Measurements from ENCODE around the gene ACADS.
A peak's percentile ranks its signal among the peaks of the same experiment; 100 is the strongest.

ACADS gene

DNA sequence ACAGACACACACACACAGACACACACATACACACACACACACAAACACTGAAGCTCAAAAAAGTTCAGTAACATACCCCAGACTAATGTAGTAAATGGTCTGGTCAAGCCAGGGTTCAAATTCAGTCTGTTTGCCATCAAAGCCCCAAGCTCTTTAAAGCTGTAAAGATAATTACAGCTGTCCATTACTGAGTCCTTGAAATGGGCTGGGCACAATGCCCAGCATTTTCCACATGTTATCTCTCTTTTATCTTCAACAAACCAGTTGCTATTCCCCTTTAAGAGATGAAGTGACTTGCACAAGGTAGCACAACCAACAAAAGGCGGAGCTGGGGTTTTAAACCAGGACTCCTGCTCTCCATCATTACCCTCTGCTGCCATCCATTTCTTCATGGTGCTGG is 23.0 kb upstream of the ACADS start:
- no peak for DNase-seq (ENCODE audit: low spot score)

DNA sequence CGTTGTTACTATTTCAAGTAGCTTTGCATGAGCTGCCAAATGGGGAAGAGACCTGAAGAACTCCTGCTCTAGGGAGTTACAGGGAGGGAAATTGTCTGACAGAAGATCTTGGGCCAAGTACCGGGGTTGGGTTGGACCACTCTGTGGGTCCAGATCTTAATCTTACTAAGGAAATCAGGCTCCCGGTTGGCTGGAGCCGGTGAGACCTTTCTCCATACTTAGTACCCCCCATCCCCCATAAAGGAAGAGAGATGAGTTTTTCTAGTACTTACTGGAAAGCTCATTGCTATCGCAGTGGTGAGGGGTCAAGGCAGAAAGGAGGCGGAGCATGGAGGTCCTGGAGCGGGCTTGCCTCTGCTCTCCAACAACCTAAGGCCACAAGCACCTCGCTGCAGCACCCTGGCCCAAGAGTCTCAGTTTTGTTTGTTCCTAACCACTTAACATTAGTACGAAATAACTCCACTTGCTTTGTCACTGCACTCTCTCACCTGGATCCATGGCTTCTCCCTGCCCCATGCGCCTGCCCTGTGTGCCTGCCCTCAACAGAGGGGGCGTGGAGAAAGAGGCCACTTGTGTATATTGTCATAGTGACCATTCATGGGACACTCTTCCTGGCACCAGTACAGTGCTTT is 22.2 kb upstream of the ACADS start:
- DNase-seq (ENCODE audit: low spot score): no peak

DNA sequence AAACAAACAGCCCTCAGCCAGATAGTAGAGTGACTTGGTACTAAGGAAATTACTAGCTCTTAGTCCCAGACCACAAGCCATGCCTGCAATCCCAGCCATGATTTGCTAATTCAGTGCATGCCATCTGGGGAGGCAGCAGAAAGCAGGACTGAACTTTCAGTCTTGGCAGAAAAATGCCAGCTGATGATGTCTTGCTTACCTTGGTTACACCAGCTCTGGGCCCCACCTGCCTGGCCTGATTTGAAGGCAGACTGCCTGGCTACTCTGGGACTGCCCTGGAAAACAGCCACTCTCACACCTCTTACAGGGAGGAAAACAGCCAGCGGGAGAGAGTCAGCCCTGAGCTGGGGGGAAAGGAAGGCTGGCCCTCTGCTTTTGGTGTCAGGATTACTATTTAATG is 20.0 kb upstream of the ACADS start:
- no peak for DNase-seq (ENCODE audit: low spot score)

DNA sequence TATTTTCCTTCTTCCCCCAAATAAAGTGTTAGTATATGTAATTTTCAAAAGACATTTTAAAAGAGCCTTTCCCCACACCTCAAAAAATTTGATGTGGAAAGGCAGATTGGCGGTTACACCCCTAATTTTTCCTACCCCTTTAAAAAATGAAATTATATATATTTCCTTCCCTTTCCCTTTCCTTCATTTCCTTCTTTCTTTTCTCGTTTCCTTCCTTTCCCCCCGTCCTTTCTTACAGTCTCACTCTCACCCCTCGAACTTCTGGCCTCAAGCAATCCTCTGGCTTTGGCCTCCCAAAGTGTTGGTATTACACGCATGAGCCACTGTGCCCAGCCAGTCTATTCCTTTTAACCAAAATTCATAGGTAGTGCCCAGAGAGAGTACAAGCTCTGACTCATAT is 19.6 kb upstream of the ACADS start:
- no peak for DNase-seq (ENCODE audit: low spot score)

DNA sequence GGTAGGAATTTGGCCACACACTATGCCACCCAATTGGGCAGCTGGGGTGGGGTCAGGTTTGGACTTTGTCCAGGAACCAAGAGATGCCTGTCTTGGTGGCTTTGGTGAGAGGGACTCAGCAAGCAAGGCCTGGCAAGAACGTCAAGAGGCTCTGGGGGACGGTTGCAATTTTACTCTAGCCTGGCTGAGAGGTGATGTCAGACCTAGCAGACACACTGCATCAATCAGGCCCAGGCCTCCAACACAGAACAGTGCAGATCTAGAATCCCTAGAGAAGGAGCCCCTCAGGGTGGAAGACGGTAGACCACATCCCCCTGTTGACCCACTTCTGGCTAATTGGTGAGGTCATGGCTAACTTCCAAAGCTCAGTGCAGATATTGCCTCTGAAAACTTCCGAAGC is 17.0 kb upstream of the ACADS start:
- no peak for DNase-seq (ENCODE audit: low spot score)

DNA sequence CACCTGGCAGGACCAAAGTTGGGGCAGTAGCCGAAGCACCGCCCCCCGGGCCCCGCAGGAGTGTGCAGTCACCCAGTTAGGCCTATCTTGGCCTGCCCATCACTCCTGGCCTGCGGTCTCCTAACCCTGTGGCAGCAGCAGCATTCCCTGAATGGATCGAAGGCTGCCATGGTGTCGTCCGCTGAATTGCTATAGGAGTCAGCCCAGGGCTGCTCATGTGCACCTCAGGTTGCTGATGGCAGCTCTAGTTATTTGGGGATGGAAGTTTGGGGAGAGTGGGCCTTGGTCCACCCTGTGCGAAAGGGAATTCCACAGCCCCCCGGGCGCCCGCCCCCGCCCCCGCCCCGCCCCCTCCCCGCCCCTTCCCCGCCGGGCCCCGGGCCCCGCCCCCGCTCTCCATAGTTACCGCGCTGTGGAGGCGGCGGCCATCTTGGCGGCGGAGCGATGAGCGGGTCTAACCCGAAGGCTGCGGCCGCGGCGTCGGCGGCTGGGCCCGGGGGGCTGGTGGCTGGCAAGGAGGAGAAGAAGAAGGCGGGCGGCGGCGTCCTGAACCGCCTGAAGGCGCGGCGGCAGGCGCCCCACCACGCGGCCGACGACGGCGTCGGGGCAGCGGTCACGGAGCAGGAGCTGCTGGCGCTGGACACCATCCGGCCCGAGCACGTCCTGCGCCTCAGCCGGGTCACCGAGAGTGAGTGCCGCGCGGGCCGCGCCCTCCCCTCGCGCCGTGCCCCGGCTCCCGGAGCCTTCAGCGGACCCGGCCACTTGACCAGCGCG is 15.4 kb upstream of the ACADS start, which contains the start of gene UNC119B:
UNC119B (plus strand) TSS at position 428 of the 774 bp plus-strand sequence; CDS start at position 445, 17 bp downstream.
- DNase-seq (ENCODE audit: low spot score): peak; percentile 91

DNA sequence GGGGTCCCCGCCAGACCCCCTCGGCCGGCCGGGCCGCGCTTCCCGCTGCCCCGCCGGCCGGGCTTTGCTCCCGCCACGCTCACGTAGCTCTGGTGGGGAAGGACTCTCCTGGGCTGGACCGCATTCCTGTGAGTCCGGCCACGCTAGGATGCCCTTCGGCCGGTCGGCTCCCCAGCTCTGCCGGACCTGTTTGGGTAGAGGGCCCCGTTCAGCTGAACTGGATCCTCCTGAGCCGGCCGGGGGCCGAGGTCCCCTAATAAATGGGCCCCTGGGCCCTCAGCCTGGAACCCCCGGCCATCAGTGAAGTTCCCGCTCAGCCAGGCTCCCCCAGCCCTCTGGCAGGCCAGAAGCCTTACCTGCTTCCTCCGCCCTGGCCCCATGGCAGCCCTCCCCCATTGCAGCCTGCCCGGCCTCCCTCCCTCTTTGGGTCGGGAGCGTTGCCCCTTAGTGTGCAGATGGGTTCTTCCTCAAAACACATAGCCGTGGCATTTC is 14.8 kb upstream of the ACADS start:
- DNase-seq (ENCODE audit: low spot score): no peak

DNA sequence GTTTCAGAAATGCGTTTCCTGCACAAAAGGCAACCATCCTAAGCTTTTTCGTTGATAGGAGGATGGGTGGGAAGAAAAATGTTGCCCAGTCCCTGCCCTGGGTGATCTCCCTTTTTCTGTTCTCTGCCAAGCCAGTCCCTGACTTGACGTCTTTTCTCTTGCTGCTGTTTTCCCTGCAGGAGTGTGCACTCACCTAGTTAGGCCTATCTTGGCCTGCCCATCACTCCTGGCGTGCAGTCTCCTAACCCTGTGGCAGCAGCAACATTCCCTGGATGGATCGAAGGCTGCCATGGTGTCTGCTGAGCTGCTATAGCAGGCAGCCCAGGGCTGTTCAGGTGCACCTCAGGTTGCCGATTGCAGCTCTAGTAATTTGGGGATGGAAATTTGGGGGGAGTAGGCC is 14.2 kb upstream of the ACADS start:
- no peak for DNase-seq (ENCODE audit: low spot score)

DNA sequence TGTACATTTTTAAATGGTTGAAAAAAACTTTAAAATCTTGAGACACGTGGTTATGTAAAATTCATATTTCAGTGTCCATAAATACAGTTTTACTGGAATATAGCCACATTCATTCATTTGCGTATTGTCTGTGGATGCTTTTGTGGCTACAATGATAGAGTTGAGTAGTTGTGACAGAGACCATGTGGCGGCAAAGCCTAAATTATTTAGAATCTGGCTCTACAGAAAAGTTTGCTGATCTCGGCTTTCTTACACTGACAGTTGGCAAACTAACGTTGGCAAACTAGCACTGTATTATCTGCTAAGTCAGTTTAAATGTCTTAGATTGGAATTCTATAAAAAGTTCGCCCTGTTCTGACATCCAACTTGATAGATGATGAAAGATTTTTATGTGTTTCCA is 13.0 kb upstream of the ACADS start:
- DNase-seq (ENCODE audit: low spot score): no peak

DNA sequence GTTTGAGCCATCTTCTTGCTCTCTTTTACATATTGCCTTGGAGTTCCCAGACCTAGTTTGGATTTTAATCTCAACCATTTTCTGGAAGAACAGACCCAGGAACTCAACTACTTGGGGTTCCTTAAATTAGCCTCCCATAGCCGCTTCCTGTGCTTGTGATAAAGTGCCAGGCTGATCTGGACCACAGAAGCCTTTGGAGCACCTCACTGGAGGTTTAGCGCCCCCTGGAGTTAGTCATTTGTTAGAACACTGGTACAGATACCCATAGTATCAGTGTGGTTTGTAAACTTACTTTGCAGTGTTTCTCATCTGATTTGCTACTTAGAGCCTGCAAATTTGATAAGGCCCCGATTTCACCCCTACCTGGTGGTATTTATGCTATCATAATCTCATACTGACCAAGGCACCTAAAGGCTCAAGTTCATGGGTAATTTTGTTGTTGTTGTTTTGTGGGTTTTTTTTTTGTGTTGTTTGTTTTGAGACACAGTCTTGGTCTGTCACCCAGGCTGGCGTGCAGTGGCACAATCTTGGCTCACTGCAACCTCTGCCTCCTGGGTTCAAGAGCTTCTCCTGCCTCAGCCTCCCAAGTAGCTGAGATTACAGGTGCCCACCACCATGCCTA is 11.7 kb upstream of the ACADS start:
- peak; percentile 87 for DNase-seq (ENCODE audit: low spot score)

DNA sequence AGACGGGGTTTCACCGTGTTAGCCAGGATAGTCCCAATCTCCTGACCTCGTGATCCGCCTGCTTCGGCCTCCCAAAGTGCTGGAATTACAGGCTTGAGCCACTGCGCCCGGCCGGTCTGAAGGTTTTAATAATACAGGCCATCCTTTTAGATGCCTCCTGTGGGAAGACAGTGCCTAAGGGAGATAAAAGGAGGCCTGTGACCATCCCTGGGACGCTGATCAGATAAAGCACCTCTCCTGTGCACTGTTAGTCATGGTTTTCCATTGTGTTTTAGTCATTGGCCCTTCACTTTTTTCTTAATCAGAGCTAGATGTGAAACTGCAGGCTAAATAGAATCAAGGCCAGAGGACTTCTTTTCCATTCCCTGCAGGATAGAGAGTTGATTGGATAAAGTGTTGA is 7.6 kb upstream of the ACADS start:
- DNase-seq (ENCODE audit: low spot score): no peak

DNA sequence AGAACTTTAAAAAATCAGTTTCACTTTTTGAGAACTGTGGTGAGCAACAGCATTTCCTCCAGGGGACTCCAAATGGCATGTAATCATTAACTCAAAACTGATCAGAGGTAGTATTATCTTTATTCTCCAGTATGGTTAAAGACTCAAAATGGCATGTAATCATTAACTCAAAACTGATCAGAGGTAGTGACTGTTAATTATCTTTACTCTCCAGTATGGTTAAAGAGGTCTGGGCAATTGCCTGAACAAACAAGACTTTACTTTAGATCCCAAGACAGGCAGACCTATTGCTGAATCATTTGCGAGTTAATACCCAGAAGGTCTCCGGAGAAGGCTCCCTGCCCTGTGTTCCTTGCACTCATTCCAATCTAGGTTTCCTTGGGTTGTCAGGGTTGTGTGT is 6.6 kb upstream of the ACADS start:
- no peak for DNase-seq (ENCODE audit: low spot score)

DNA sequence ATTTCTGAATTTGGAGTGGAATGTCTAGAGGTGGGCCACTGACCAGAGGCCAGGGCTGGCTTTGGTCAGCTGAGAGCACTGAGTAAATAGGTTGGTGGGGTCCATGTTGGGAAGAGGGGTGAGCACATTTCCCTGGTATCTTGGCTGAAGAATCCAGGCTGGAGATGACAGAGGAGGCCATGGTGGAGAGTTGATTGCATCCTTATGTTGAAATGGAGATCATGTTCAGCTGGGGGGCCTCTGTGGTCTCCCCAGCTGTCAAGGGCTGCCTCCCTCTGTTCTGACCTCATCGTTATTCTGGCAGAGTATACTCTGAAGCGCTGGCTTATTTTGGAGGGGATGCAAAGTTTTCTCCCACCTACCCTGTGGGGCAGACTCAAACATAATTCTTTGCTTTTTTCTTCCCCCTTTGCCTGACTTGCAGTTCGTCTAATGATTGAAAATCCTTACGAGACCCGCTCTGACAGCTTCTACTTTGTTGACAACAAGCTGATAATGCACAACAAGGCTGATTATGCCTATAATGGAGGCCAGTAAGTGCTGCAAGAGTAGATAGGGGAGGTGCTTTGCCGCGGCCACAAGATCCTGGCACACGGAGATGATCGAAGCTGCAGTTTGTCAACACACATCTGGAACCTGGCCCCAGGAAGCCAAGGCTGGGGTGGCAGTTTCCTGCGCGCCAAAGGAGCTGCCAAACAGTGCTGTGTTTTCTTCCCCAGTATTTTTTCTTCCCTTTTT is 6.0 kb upstream of the ACADS start:
- DNase-seq (ENCODE audit: low spot score): no peak

DNA sequence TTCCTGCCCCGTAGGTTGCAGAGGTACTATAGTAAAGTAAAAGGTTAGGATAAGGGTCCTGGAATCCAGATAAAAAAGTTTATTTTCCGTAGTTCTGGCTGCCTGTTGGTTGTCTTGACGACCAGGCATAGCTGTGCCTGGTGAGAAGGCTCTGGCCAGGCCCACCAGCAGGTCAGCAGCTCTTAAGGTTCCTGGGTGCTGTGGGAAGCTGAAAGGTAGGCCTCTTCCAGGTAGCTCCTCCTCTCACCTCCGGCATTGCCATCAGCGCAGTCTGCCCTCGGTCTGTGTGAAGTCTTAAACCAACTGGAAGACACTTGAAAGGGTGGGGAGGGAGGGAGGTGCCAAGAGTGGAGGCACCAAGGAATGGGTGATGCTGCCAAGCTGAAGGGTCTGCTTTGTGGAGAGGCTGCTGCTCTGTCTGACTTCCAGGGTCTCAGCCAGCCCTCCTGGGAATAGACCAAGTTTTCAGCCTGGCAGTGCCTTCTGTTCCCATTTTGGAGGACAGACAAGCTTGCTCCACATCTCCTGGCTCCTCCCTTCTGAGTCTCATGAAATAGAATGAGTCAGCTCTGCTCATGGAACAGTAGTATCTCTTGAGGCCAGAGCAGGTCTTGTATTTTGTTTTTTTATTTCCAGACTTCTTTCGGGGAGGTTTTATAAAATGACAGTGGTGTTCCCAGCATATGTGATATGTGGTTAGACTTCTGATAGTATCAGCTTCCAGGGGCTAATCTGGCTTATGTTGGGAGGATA is 5.2 kb upstream of the ACADS start:
- peak; percentile 70 for DNase-seq (ENCODE audit: low spot score)

DNA sequence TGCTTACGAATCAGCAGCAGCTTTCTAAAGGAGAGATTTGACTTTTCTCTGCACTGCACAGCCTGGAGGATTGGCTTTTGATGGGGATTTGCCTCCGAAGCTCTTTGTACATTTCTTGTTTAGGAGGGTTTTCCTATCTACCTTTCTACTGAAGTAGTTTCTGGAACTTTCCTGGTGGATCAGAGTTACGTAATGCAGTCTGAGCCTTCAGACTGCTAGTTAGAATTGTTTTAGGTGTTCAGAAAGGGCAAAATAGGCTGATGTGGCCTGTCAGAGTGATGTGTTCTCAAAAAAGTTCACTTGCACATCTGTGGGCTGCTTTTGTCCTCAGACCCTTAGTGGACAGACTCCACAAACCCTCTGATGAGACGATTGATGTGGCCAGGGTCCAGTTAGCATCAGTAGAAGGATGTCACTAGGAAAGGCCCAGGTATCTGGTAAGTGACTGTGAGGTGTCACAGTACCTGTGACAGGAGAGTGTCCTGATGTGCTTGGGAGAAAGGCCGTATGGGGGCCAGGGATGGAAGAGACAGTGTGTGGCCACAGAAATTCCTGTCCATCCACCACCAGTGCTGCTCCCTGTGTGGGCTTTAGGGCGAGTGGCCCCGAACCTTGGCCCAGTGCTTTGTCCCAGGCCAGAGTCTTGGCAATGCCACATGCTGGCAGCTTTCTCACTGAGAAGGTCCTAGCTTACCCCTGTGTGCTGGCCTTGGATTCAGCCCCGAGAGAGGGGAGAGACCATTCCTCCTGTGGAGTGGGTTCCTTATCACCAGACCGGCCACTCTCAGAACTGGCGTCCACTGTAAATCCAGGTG is 4.4 kb upstream of the ACADS start:
- DNase-seq (ENCODE audit: low spot score): no peak

DNA sequence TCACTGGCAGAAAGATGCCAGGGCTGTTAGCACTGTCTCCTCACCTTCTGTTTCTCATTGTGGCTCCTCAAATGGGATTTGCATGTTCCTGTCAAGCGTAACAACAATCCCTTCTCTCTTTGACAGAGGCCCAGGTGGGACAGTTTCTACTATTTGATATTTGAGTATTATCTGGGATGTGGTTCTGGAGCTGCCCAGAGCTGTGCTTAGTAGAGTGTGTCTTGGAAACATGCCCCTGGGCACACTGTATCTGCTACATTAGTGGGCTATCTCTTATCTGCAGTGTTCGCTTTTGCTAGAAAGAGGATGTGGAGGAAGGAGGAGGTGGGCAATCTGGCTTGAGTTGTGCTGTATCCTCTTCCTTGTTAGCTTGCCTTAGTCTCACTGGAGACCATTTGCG is 3.8 kb upstream of the ACADS start:
- DNase-seq (ENCODE audit: low spot score): no peak

DNA sequence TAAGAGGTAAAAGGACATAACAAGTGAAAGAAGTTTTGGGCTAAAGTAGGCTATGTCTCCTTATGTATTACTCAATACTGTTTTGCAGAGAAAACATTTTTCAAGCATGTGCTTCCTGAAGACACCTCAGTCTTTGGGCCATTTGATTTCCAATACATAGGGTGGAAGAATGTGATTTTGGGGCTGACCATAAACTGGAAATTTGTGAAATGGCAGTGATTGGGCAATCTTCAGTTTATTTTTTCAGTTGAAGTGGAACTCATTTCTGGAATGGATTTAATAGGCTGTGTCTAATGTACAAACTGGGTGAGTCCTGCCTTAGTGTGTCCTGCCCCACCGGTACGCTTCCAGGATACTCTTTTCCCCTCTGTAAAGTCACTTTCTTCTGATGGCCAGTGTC is 2.8 kb upstream of the ACADS start:
- no peak for DNase-seq (ENCODE audit: low spot score)

DNA sequence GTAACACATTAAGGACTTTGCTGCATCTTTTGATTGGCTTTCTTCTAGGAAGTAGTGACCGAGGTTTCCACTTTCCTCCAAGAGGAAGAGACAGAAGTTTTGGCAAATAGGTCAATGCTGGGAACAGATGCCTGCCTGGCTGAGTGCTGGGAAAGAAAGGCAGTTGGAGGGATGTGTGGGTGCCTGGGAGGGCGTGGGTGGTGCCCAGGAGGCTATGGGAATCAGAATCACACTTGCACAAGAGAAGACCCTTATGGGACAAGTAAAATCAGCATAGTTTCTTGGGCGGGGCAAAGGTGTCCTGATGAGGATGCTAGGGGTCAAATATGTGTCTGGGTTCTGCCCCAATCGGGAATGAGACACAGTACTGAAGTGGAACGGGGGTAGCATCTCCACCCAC is 906 bp upstream of the ACADS start:
- DNase-seq (ENCODE audit: low spot score): no peak

DNA sequence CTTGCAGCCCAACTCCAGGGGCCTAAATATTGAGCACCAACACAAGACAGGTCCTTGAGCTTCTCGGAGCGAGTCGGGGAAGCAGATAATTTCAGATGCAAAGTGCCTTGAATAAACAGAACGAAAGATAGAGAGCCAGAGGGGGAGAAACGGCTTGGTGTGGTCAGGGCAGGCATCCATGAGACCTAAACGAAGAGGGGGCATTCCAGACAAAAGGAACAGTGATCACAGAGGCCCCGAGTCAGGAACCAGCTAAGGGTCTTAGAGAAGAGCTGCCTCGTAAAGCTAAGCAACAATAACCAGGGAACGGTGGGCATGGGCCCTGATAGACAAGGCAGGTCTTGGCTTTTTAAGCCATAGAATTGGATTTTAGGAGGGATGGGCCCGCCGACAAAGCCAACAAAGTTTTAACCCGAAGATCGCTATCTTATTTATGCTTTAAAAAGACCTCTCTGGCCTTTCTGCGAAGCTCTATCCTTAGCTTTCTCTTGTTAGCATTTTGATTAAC is 421 bp upstream of the ACADS start:
- DNase-seq (ENCODE audit: low spot score): no peak

DNA sequence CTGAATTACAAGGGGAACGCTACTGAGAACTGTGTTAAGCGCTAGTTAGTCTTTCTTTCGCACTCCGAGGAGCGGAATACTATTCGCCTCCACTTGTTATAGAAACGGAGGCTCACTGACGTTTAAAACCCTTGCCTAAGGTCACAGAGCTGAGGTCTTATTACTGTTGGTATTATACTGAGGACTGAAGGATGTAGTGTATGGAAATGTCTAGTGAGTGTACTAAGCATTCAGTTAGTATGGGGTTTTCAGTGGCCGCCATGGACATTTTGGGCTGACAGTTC is 826 bp downstream of the ACADS start:
- no peak for DNase-seq (ENCODE audit: low spot score)

DNA sequence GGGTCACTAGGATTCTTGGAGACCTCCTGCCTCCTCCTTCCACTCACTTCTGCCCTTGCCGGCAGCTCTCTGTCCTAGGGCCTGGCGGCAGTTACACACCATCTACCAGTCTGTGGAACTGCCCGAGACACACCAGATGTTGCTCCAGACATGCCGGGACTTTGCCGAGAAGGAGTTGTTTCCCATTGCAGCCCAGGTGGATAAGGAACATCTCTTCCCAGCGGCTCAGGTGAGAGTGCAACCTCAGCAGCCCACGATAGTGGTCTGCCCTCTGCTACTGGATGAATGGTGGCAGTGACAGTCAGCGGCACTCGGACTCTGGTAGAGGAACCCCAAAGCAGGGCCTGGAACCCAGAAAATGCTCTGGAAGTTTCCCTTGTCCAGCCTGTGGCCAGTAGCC is 1.3 kb downstream of the ACADS start:
- DNase-seq (ENCODE audit: low spot score): no peak

Measured in AG08396 (cell line).